Liver (tissue), 9 donors: ENCODE results near the gene ZNF212. TPM values are rescaled to one million over a fixed set of nuclear protein-coding genes. Genes with fewer than 3 reads are reported as not detected.

Source experiments
- DNase-seq: peaks from one replicate; pipeline ENCODE4 v3.0.0-alpha.2; 2017; ENCODE audit warnings: low spot score
- H3K27ac ChIP-seq, 2 donors: one replicate each; pipeline ENCODE4 v1.7.0; 2013; ENCODE audit warnings: inconsistent platforms in 2 of 2, low read length in 2 of 2, control low read depth in 1 of 2, low read depth in 1 of 2, mild to moderate bottlenecking in 1 of 2
- H3K27me3 ChIP-seq, 4 donors: one replicate each; pipeline versions ENCODE4 v1.6.1 to v1.7.0; 2013; ENCODE audit warnings: low read length in 3 of 4, inconsistent platforms in 1 of 4, mild to moderate bottlenecking in 1 of 4, moderate library complexity in 1 of 4; ENCODE audit not compliant: control insufficient read depth in 4 of 4, insufficient read depth in 4 of 4
- H3K36me3 ChIP-seq, 4 donors: one replicate each; pipeline versions ENCODE4 v1.6.1 to v1.7.0; 2013; ENCODE audit warnings: low read length in 3 of 4, mild to moderate bottlenecking in 3 of 4, low read depth in 1 of 4, moderate library complexity in 1 of 4; ENCODE audit not compliant: control insufficient read depth in 4 of 4, insufficient read depth in 3 of 4
- H3K4me1 ChIP-seq, 4 donors: one replicate each; pipeline versions ENCODE4 v1.6.1 to v1.7.0; 2013; ENCODE audit warnings: low read length in 3 of 4, mild to moderate bottlenecking in 3 of 4, moderate library complexity in 1 of 4; ENCODE audit not compliant: control insufficient read depth in 4 of 4, insufficient read depth in 4 of 4
- H3K4me3 ChIP-seq, 3 donors: one replicate each; pipeline versions ENCODE4 v1.6.1 to v1.7.0; 2013; ENCODE audit warnings: low read length in 3 of 3, control low read depth in 1 of 3, low read depth in 1 of 3, mild to moderate bottlenecking in 1 of 3
- H3K9ac ChIP-seq, 2 donors: one replicate each; pipeline ENCODE4 v1.7.0; 2013; ENCODE audit warnings: low read length in 2 of 2, mild to moderate bottlenecking in 2 of 2, moderate library complexity in 2 of 2, control low read depth in 1 of 2, low read depth in 1 of 2
- H3K9me3 ChIP-seq, 4 donors: one replicate each; pipeline versions ENCODE4 v1.6.1 to v1.7.0; 2013; ENCODE audit warnings: low read length in 3 of 4; ENCODE audit not compliant: control insufficient read depth in 4 of 4
- ATF3 ChIP-seq: IDR thresholded peaks from 2 replicates; pipeline ENCODE4 v1.6.1; 2016; ENCODE audit warnings: antibody characterized with exemption
- CTCF ChIP-seq: fragments of 150-350 bp; IDR thresholded peaks from 2 replicates; pipeline ENCODE4 v1.5.1; 2017; ENCODE audit warnings: improper control_type of control experiment, low read depth, low read length; ENCODE audit not compliant: missing input control
- EGR1 ChIP-seq, 2 donors: IDR thresholded peaks; 2 replicates each; pipeline ENCODE4 v1.6.1; 2016 to 2018; ENCODE audit warnings: antibody characterized with exemption in 2 of 2, low read depth in 2 of 2
- FOXA1 ChIP-seq: IDR thresholded peaks from 2 replicates; pipeline ENCODE4 v1.6.1; 2016; ENCODE audit warnings: antibody characterized with exemption
- FOXA2 ChIP-seq: IDR thresholded peaks from 2 replicates; pipeline ENCODE4 v1.6.1; 2016; ENCODE audit warnings: antibody characterized with exemption
- GABPA ChIP-seq, 2 donors: IDR thresholded peaks in 1 of 2; conservative IDR thresholded peaks in 1 of 2; 2 replicates each; pipeline ENCODE4 v1.6.1; 2016; ENCODE audit warnings: antibody characterized with exemption in 2 of 2, mild to moderate bottlenecking in 1 of 2, moderate library complexity in 1 of 2
- HNF4G ChIP-seq: IDR thresholded peaks from 2 replicates; pipeline ENCODE4 v1.6.1; 2016; ENCODE audit warnings: antibody characterized with exemption
- MAX ChIP-seq: IDR thresholded peaks from 2 replicates; pipeline ENCODE4 v1.6.1; 2016; ENCODE audit warnings: antibody characterized with exemption
- NR2F2 ChIP-seq: IDR thresholded peaks from 2 replicates; pipeline ENCODE4 v1.6.1; 2016; ENCODE audit warnings: antibody characterized with exemption
- RAD21 ChIP-seq, 2 donors: IDR thresholded peaks; 2 replicates each; pipeline ENCODE4 v1.6.1; 2016; ENCODE audit warnings: antibody characterized with exemption in 2 of 2, mild to moderate bottlenecking in 2 of 2
- REST ChIP-seq: IDR thresholded peaks from 2 replicates; pipeline ENCODE4 v1.6.1; 2016; ENCODE audit warnings: antibody characterized with exemption, mild to moderate bottlenecking
- RXRA ChIP-seq, 2 donors: IDR thresholded peaks; 2 replicates each; pipeline ENCODE4 v1.6.1; 2017 to 2018; ENCODE audit warnings: antibody characterized with exemption in 2 of 2, mild to moderate bottlenecking in 1 of 2
- SP1 ChIP-seq: IDR thresholded peaks from 2 replicates; pipeline ENCODE4 v1.6.1; 2018; ENCODE audit warnings: antibody characterized with exemption, mild to moderate bottlenecking
- TAF1 ChIP-seq: conservative IDR thresholded peaks from 2 replicates; pipeline ENCODE4 v1.6.1; 2016; ENCODE audit warnings: antibody characterized with exemption, mild to moderate bottlenecking
- YY1 ChIP-seq: IDR thresholded peaks from 2 replicates; pipeline ENCODE4 v1.6.1; 2016; ENCODE audit warnings: antibody characterized with exemption, mild to moderate bottlenecking
- ZBTB33 ChIP-seq: IDR thresholded peaks from 2 replicates; pipeline ENCODE4 v1.6.1; 2016; ENCODE audit warnings: antibody characterized with exemption
- WGBS: extraction: QIAGEN DNeasy Blood & Tissue Kit; methylation state at CpG from one replicate; pipeline ENCODE4 v1.1.7; 2013; 5-methylcytosine and 5-hydroxymethylcytosine counted together
- polyA plus RNA-seq, 2 donors: library from polyadenylated mRNA; stranded (reverse) in 1 of 2; unstranded in 1 of 2; fragments of 200-250 nt in 1 of 2; fragments of >200 nt in 1 of 2; fragmentation: Nextera tagmentation in 1 of 2; extraction: Ambion mirVana in 1 of 2; gene quantifications; one replicate each; pipeline versions ENCODE4 v1.2.1 to v1.2.3, GENCODE V29; 2013 to 2015
- total RNA-seq, 2 donors: library from RNA; depleted of rRNA; stranded (reverse); fragments of >200 nt; gene quantifications; one replicate each; pipeline ENCODE4 v1.2.3, GENCODE V29; 2014
- donor health status: healthy.
- donor health status: healthy.
- donor health status: healthy.
- donor health status: healthy.
- donor health status: healthy.

The ZNF212 gene
- total and polyA plus RNA-seq, 4 donors = 3.4 to 4.9 (median 3.7) TPM

GRCh38 chr7:149255174-149255573 lies 15.7 kb downstream of the ZNF212 start:
- 96% methylated on average over 5 of the region's 5 CpGs for WGBS

More at GRCh38 chr7:149255174-149255573, 15.7 kb downstream of the ZNF212 start:
- DNase-seq = no peak
- TF ChIP-seq SP1 = no peak
- TF ChIP-seq GABPA (IDR thresholded peaks at IDR 0.05 in 1 of 2, conservative IDR thresholded peaks at IDR 0.05 in 1 of 2) = no peak
- no peak for TF ChIP-seq CTCF
- TF ChIP-seq YY1 = no peak
- TF ChIP-seq TAF1 = no peak
- no peak for TF ChIP-seq RAD21 (IDR thresholded peaks at IDR 0.05)
- TF ChIP-seq ATF3 = no peak
- TF ChIP-seq REST = no peak
- TF ChIP-seq RXRA (IDR thresholded peaks at IDR 0.05) = no peak
- TF ChIP-seq FOXA2 = no peak
- TF ChIP-seq MAX = no peak
- TF ChIP-seq FOXA1 = no peak
- TF ChIP-seq HNF4G = no peak
- no peak for TF ChIP-seq NR2F2
- no peak for TF ChIP-seq ZBTB33
- TF ChIP-seq EGR1 (IDR thresholded peaks at IDR 0.05; ENCODE audit: low read depth in 2 of 2) = no peak
- Histone ChIP-seq H3K9ac (no peak overlapping the region), H3K36me3 (peaks cover 8 to 45% (median 32%) of the 10 kb centered on the region in 4 donors), H3K27me3 (no peaks in the 10 kb centered on the region), H3K4me3 (no peak overlapping the region), H3K4me1 (no peaks in the 10 kb centered on the region), H3K27ac (no peak overlapping the region), H3K9me3 (no peaks in the 10 kb centered on the region)
